ENCODE data around the gene FAM53A. TPM values are rescaled to one million over a fixed set of nuclear protein-coding genes. Genes with fewer than 3 reads are reported as not detected.
"Not testable (repeated sequence)": the region's sequence is repeated elsewhere in the genome, so short reads cannot be mapped to it uniquely, and the experiment has no call there.

FAM53A gene
- total RNA-seq, 1 experiment from 2014 or later: 5.2 TPM

GRCh38 chr4:1616557-1616930 lies 67.6 kb downstream of the FAM53A start:
- in situ Hi-C loops (cut with HindIII; ENCODE audit: low pct_unique_long_range_greater_than_20kb, low sequenced_read_pairs): no loop called here
- no peak for DNase-seq (ENCODE audit: low read depth)

GRCh38 chr4:1615786-1616556 lies 68.1 kb downstream of the FAM53A start:
- in situ Hi-C loops (cut with HindIII; ENCODE audit: low pct_unique_long_range_greater_than_20kb, low sequenced_read_pairs): no loop called here
- no peak for DNase-seq (ENCODE audit: low read depth)

- no peak for DNase-seq (ENCODE audit: low read depth)
- in situ Hi-C loops (cut with HindIII; ENCODE audit: low pct_unique_long_range_greater_than_20kb, low sequenced_read_pairs): no loop called here
These were observed 69.1 kb downstream of the FAM53A start for GRCh38 chr4:1614854-1615595.

GRCh38 chr4:1614502-1614853 lies 69.6 kb downstream of the FAM53A start:
- in situ Hi-C loops (cut with HindIII; ENCODE audit: low pct_unique_long_range_greater_than_20kb, low sequenced_read_pairs): no loop called here
- DNase-seq (ENCODE audit: low read depth): no peak

- in situ Hi-C loops (cut with HindIII; ENCODE audit: low pct_unique_long_range_greater_than_20kb, low sequenced_read_pairs): no loop called here
These were observed 70.1 kb downstream of the FAM53A start for GRCh38 chr4:1614049-1614448.

GRCh38 chr4:1613099-1613495 lies 71.0 kb downstream of the FAM53A start:
- in situ Hi-C loops (cut with HindIII; ENCODE audit: low pct_unique_long_range_greater_than_20kb, low sequenced_read_pairs): no loop called here
- DNase-seq (ENCODE audit: low read depth): no peak

More at GRCh38 chr4:1614049-1614448, 70.1 kb downstream of the FAM53A start:
- DNase-seq (ENCODE audit: low read depth): no peak

GRCh38 chr4:1612278-1613098 lies 71.6 kb downstream of the FAM53A start:
- in situ Hi-C loops (cut with HindIII; ENCODE audit: low pct_unique_long_range_greater_than_20kb, low sequenced_read_pairs): no loop called here
- no peak for DNase-seq (ENCODE audit: low read depth)

GRCh38 chr4:1611501-1611870 lies 72.6 kb downstream of the FAM53A start:
- in situ Hi-C loops (cut with HindIII; ENCODE audit: low pct_unique_long_range_greater_than_20kb, low sequenced_read_pairs): no loop called here
- no peak for DNase-seq (ENCODE audit: low read depth)

- in situ Hi-C loops (cut with HindIII; ENCODE audit: low pct_unique_long_range_greater_than_20kb, low sequenced_read_pairs): no loop called here
- DNase-seq (ENCODE audit: low read depth): no peak
These were observed 73.2 kb downstream of the FAM53A start for GRCh38 chr4:1610791-1611500.

- in situ Hi-C loops (cut with HindIII; ENCODE audit: low pct_unique_long_range_greater_than_20kb, low sequenced_read_pairs): no loop called here
- no peak for DNase-seq (ENCODE audit: low read depth)
These were observed 74.0 kb downstream of the FAM53A start for GRCh38 chr4:1609901-1610790.

- no peak for DNase-seq (ENCODE audit: low read depth)
- in situ Hi-C loops (cut with HindIII; ENCODE audit: low pct_unique_long_range_greater_than_20kb, low sequenced_read_pairs): no loop called here
These were observed 75.2 kb downstream of the FAM53A start for GRCh38 chr4:1608821-1609500.

- in situ Hi-C loops (cut with HindIII; ENCODE audit: low pct_unique_long_range_greater_than_20kb, low sequenced_read_pairs): no loop called here
- DNase-seq (ENCODE audit: low read depth): no peak
These were observed 75.8 kb downstream of the FAM53A start for GRCh38 chr4:1608196-1608820.

GRCh38 chr4:1607436-1608195 lies 76.5 kb downstream of the FAM53A start:
- DNase-seq (ENCODE audit: low read depth); in situ Hi-C loops (cut with HindIII; ENCODE audit: low pct_unique_long_range_greater_than_20kb, low sequenced_read_pairs): not testable (repeated sequence)

- in situ Hi-C loops (cut with HindIII; ENCODE audit: low pct_unique_long_range_greater_than_20kb, low sequenced_read_pairs): no loop called here
- DNase-seq (ENCODE audit: low read depth): no peak
These were observed 79.4 kb downstream of the FAM53A start for GRCh38 chr4:1604706-1605205.

GRCh38 chr4:1604181-1604705 lies 79.9 kb downstream of the FAM53A start:
- DNase-seq (ENCODE audit: low read depth): no peak
- in situ Hi-C loops (cut with HindIII; ENCODE audit: low pct_unique_long_range_greater_than_20kb, low sequenced_read_pairs): no loop called here
